Aorta (tissue), 5 donors: Measurements from ENCODE around the gene CXCL11. TPM values are rescaled to one million over a fixed set of nuclear protein-coding genes. Genes with fewer than 3 reads are reported as not detected.
A peak's percentile ranks its signal among the peaks of the same experiment; 100 is the strongest.

Experiments used
- ATAC-seq: fragments of 200-7000 bp; cut with Tn5 transposase; one replicate; pipeline ENCODE4 v1.9.1; 2022; ENCODE audit warnings: moderate library complexity; ENCODE audit not compliant: low FRiP score
- DNase-seq, 2 donors: peaks; one replicate each; pipeline ENCODE4 v3.0.0-alpha.2; 2020
- H3K27ac ChIP-seq, 2 donors: one replicate each; pipeline ENCODE4 v1.5.1; 2013; ENCODE audit warnings: low read length in 2 of 2, mild to moderate bottlenecking in 2 of 2, moderate library complexity in 2 of 2, control low read depth in 1 of 2, inconsistent platforms in 1 of 2, low read depth in 1 of 2
- H3K27me3 ChIP-seq, 2 donors: one replicate each; pipeline ENCODE4 v1.6.1; 2013; ENCODE audit warnings: control low read depth in 1 of 2, low read length in 1 of 2, mild to moderate bottlenecking in 1 of 2, moderate library complexity in 1 of 2; ENCODE audit not compliant: insufficient read depth in 2 of 2, control insufficient read depth in 1 of 2
- H3K36me3 ChIP-seq, 2 donors: one replicate each; pipeline ENCODE4 v1.6.1; 2013; ENCODE audit warnings: control low read depth in 1 of 2, low read length in 1 of 2, mild to moderate bottlenecking in 1 of 2; ENCODE audit not compliant: insufficient read depth in 2 of 2, control insufficient read depth in 1 of 2
- H3K4me1 ChIP-seq, 2 donors: one replicate each; pipeline ENCODE4 v1.6.1; 2013; ENCODE audit warnings: low read length in 2 of 2, control low read depth in 1 of 2, mild to moderate bottlenecking in 1 of 2, moderate library complexity in 1 of 2; ENCODE audit not compliant: insufficient read depth in 2 of 2, control insufficient read depth in 1 of 2
- H3K4me3 ChIP-seq, 2 donors: one replicate each; pipeline ENCODE4 v1.5.1; 2013; ENCODE audit warnings: low read length in 2 of 2, control low read depth in 1 of 2, mild to moderate bottlenecking in 1 of 2
- H3K9me3 ChIP-seq: one replicate; pipeline ENCODE4 v1.6.1; 2013; ENCODE audit warnings: mild to moderate bottlenecking, low read length; ENCODE audit not compliant: control insufficient read depth
- WGBS, 2 donors: extraction: QIAGEN DNeasy Blood & Tissue Kit; methylation state at CpG; one replicate each; pipeline ENCODE4 v1.1.7; 2013; 5-methylcytosine and 5-hydroxymethylcytosine counted together
- intact Hi-C, 2 donors: fragments of 100-400 bp; cut with DNase I; formaldehyde crosslinking; loops; one replicate each; pipeline versions ENCODE4 v1.14.2 to v1.15.0; 2022
- long read RNA-seq, 2 donors: library from polyadenylated mRNA; unstranded; transcript quantifications; one replicate each; pipeline ENCODE4 v2.0.0, GENCODE V29; 2020 to 2021
- polyA plus RNA-seq, 2 donors: library from polyadenylated mRNA; stranded (reverse); fragments of 200-250 nt; gene quantifications; one replicate each; pipeline ENCODE4 v1.2.3, GENCODE V29; 2013
- total RNA-seq, 2 donors: library from RNA; stranded (reverse); fragmentation: NEBNext Ultra II Directional; extraction: Animal tissue kit (Norgen Biotek cat#: 25700); gene quantifications; one replicate each; pipeline ENCODE4 v1.2.1, GENCODE V29; 2021
- donor health status: healthy with polysubstance abuse.
- donor health status: Bipolar disorder and iron deficiency.
- donor health status: DM: no; HTN: no; CAD: no.
- donor health status: DM: no; HTN: no; CAD: no.
- donor health status: DM: yes; HTN: yes; CAD: no.

CXCL11 gene
- total RNA-seq = under 1 TPM; 0.23 to 0.45 TPM
- 1 to 10 TPM in 1 of 2 donors, under 1 TPM in 1; 0.46 to 2.3 TPM for polyA plus RNA-seq
- long read RNA-seq, donor 1, partial matches to known transcripts = 0 of 2 reads
- long read RNA-seq, donor 1, other reads (novel, unspliced or antisense) = 0 of 2 reads
- long read RNA-seq, donor 2 = 0 reads

DNA sequence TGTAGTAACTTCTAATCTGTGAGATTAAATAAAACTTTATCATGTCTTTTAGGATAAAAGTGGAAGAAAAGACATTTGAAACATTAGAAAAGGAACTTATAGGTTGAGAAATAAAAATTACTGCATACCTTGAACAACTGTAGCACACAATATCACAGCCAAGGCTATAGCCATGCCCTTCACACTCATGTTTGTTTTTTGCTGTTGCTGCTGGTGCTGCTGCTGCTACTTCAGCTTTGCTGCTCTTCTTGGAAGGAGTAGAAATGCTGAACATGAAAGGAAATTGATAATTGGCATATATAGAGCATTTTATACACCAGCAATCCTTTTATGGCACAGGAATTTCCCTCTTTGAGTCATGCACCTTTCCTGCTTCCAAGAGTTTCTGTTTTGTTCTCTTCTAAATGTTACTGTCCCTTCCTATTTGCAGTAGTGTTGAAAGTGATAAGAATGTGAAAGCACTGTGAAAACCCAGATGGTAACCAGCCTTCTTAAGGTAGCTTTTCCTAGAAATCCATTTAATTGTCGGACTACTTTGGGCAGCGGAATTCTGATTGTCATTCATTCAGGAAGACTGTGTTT lies at the start of gene CXCL11:
CXCL11 (minus strand) TSS at position 272 of the 582 bp plus-strand sequence; CDS start at position 189, 83 bp downstream.
- intact Hi-C loops = no loop called here
- Histone ChIP-seq H3K4me1 (no peaks in the 10 kb centered on the region), H3K36me3 (no peaks in the 10 kb centered on the region), H3K27me3 (no peaks in the 10 kb centered on the region), H3K27ac (no peak within 1 kb of the TSS), H3K4me3 (no peak within 1 kb of the TSS), H3K9me3 (no peaks in the 10 kb centered on the region)
- WGBS, 2 donors = 81 to 86% methylated on average over 2 of the region's 2 CpGs
- DNase-seq = no peak
- ATAC-seq = no peak

DNA sequence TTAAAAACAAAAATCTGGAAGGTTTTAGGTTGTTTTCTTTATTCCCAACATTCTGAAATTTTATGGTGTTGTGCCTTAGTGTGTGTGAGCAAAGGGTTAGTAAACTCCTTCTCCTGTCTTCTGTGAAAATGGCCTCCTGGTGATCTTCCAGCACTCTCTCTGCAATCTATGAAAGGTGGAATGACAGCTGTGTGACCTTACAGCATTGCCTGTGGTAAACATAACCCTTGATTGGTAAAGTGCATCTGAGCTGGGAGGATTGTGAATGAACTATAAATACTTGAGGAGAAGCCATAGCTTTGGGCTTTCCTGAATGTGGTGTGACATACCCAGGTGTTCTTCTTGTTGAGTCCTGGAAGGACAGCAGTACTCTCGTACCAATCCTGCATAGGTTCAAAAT lies 48.7 kb upstream of the CXCL11 start:
- WGBS, 2 donors = 86 to 93% methylated on average over 1 of the region's 1 CpG
- Histone ChIP-seq H3K36me3 (no peaks in the 10 kb centered on the region), H3K4me3 (no peak overlapping the region), H3K27ac (no peak overlapping the region), H3K9me3 (no peaks in the 10 kb centered on the region), H3K27me3 (no peaks in the 10 kb centered on the region), H3K4me1 (no peaks in the 10 kb centered on the region)
- intact Hi-C loops = no loop called here
- DNase-seq (no peak), ATAC-seq (no peak)

DNA sequence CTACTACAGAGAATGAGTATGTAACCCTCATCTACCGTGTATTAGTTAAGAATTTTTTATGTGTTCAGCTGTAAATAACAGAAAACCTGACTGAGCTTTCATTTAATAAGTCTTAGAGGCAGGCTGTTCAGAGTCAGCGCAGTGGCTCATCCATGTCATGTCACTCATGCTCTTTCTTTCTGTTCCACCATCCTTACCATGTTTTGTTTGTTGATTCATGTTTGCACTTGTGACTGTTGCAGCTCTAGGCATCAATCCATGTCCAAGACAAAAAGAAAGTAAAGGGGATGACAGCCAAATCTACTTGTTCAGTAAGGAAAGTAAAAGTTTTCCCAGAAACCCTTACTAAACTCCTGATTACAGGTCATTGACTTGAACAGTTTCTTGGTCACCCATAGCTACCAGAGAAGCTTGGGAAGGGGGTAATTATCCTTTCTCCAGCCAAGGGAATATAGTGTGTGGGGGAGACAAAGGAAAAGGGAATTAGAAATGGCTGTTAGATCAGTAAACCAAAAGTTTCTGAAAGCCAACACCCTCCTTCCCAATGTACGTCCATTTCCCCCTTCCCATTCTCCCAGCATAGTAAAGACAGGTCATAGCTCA lies 47.6 kb upstream of the CXCL11 start:
- DNase-seq (no peak), ATAC-seq (no peak)
- no peak overlapping the region for H3K4me3 ChIP-seq
- H3K36me3 ChIP-seq = no peaks in the 10 kb centered on the region
- WGBS, 2 donors = 78 to 80% methylated on average over 3 of the region's 3 CpGs
- intact Hi-C loops = no loop called here
- no peaks in the 10 kb centered on the region for H3K4me1 ChIP-seq
- H3K9me3 ChIP-seq = no peaks in the 10 kb centered on the region
- no peaks in the 10 kb centered on the region for H3K27me3 ChIP-seq
- H3K27ac ChIP-seq = no peak overlapping the region

DNA sequence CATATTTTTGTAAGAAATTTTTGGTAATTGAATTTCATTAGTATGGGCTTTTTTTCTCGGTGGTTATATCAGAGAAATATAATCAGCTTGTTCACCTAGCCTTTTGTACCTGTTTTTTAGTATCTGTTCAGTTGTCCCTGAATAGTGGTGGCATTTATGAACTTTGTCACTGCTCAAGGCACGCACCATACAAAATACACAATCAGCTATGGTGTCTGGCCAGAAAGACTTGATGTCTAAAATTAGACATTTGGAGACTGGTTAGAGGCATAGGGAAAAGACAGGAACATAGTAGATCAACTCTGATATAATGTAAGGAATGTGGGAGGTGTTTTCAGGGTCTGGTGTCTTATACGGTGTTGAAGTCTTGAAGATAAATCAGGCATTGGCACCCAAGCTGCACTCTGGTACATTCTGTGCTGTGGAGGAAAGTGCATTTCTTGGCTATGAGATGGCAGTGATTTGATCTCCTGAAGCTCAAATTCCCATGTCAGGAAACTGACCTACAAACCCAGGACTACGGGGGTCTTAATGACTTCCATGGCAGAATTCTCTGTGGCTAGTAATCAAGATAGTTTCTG lies 42.3 kb upstream of the CXCL11 start:
- ATAC-seq (no peak), DNase-seq (no peak)
- H3K27me3 ChIP-seq = no peaks in the 10 kb centered on the region
- no peak overlapping the region for H3K27ac ChIP-seq
- intact Hi-C loops = no loop called here
- H3K36me3 ChIP-seq = no peaks in the 10 kb centered on the region
- H3K9me3 ChIP-seq = no peaks in the 10 kb centered on the region
- WGBS, 2 donors = 30 to 32% methylated on average over 4 of the region's 4 CpGs
- no peaks in the 10 kb centered on the region for H3K4me1 ChIP-seq
- no peak overlapping the region for H3K4me3 ChIP-seq

DNA sequence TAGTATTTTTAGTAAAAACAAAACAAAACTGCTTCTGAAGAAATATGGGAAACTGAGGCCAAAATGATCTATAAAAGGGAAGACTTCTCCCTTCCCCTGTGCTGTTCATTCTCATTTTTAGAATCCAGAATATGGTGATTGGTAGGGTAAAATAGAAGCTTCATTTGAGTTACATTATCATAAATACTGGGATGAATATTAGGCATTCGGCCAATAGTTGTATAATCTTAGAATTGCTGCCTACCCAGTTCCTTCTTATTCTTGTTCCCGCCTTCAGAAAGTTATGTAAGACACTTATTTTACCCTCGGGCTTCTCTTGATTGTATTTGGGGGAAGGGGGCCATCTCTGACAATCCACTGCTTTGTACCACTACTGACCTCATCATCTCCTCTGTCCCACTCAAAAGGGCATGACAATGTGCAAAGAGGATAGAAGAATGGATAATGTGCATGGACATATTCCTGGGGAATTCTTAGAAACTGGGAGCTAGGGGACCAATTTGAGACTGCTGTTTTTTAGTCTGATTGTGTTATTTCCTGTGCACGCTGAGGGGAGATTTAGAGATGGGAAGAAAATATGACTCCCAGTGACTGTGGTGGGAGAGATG lies 39.2 kb upstream of the CXCL11 start:
- no peak overlapping the region for H3K4me3 ChIP-seq
- ATAC-seq = no peak
- DNase-seq = no peak
- intact Hi-C loops = no loop called here
- no peaks in the 10 kb centered on the region for H3K9me3 ChIP-seq
- no peaks in the 10 kb centered on the region for H3K27me3 ChIP-seq
- H3K4me1 ChIP-seq = no peaks in the 10 kb centered on the region
- H3K36me3 ChIP-seq = no peaks in the 10 kb centered on the region
- 68 to 74% methylated on average over 4 of the region's 4 CpGs for WGBS, 2 donors
- H3K27ac ChIP-seq = no peak overlapping the region

DNA sequence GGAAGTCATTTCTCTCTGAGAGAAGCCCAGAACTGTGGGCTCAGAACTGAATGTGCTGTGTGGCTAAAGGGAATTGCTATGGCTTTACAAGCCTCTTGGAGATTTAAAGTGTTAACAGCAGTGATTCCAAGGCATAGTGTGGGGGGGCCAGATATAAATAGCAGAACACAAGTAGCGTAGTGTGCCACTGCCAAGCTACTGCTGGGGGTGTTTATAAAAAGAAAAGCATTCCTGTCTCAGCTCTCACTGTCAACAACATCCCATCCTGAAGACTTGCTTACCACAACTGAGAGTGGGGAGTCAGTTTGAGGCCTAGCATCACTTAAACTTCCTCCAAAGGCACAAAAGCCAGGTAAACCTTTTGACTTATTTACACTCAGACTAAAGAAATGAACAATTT lies 38.6 kb upstream of the CXCL11 start, which contains the start of gene ART3:
ART3 (plus strand) TSS at position 242 of the 400 bp plus-strand sequence. CDS start 1,181 bp downstream, outside the sequence.
- intact Hi-C loops = no loop called here
- Histone ChIP-seq H3K4me3 (no peak within 1 kb of the TSS), H3K9me3 (no peaks in the 10 kb centered on the region), H3K27me3 (no peaks in the 10 kb centered on the region), H3K36me3 (no peaks in the 10 kb centered on the region), H3K27ac (no peak within 1 kb of the TSS), H3K4me1 (no peaks in the 10 kb centered on the region)
- DNase-seq (no peak), ATAC-seq (no peak)
- WGBS, 2 donors = 7 to 15% methylated on average over 1 of the region's 1 CpG

DNA sequence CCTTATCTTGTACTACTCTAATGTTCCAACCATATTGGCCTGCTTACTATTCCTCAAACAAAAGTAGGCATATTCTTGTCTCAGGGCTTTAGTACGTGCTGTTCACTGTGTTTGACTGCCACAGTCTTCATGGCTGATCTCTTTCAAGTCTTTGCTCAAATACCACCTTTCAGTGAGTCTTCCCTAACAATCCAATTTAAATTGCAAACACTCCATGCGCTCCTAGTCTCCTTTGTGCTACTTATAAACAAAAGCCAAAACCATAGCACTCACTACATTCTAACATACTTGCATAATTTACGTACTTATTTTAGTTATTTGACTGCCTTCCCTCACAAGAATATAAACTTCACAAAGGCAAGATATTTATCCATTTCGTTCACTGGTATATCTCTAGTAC lies 36.9 kb upstream of the CXCL11 start:
- no peaks in the 10 kb centered on the region for H3K9me3 ChIP-seq
- no peaks in the 10 kb centered on the region for H3K36me3 ChIP-seq
- 80 to 85% methylated on average over 4 of the region's 4 CpGs for WGBS, 2 donors
- DNase-seq (no peak), ATAC-seq (no peak)
- H3K4me3 ChIP-seq = no peak overlapping the region
- intact Hi-C loops = no loop called here
- H3K27ac ChIP-seq = no peak overlapping the region
- no peaks in the 10 kb centered on the region for H3K4me1 ChIP-seq
- H3K27me3 ChIP-seq = no peaks in the 10 kb centered on the region

DNA sequence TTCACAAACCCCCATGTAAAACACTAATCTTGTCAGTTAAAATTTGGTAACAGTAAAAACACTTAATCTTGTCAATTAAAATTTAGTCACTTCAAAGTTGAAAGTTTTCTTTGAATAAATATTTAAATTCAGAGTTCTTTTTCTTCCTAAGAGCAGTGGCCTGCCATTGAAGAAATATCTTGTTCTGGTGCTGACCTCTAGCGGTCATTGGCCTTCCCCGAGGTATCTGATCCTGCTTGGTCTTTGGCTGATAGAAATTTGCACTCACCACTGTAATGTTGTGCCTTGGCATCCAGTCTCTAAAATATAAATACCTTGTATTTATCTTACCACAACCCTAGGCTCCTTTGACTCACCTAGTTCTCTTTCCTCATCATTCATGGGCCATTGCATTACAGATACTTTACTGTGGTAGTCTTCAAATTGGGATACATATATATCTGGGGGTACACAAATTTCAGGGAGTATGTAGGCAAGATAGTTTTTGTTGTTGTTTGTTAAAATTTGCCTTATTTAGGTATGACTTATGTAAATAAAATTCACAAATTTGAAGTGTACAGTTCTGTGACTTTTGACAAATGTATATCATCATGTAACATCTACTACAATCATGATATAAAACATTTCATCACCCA lies 31.9 kb upstream of the CXCL11 start:
- WGBS, 2 donors = 0% methylated on average over 2 of the region's 2 CpGs
- no peak overlapping the region for H3K4me3 ChIP-seq
- H3K27me3 ChIP-seq = no peaks in the 10 kb centered on the region
- peak in 1 of 2 donors; percentile 78 for DNase-seq
- no peaks in the 10 kb centered on the region for H3K36me3 ChIP-seq
- no peak overlapping the region for H3K27ac ChIP-seq
- ATAC-seq = no peak
- no peaks in the 10 kb centered on the region for H3K9me3 ChIP-seq
- H3K4me1 ChIP-seq = no peaks in the 10 kb centered on the region
- intact Hi-C loops = loop anchor here (1.0 to 2.0 kb wide), 2 partner anchors 71 kb away; no protein-coding TSS in a partner anchor
